Body of pancreas (tissue), 4 donors: ENCODE results near the gene PIP5K1B.

ENCODE experiments used
- CTCF ChIP-seq, 7 experiments: fragments of 450-650 bp in 4 of 7; fragments of 200-600 bp in 3 of 7; sonication (generic) in 3 of 7; IDR thresholded peaks; one replicate each; pipeline ENCODE4 v1.5.1; 2016 to 2019; ENCODE audit warnings: antibody characterized with exemption in 7 of 7
- POLR2A ChIP-seq, 3 donors: fragments of 450-650 bp; IDR thresholded peaks; one replicate each; pipeline ENCODE4 v1.6.1; 2016; ENCODE audit warnings: antibody characterized with exemption in 3 of 3, mild to moderate bottlenecking in 2 of 3

- TF ChIP-seq CTCF (IDR thresholded peaks at IDR 0.05), result no peak
- TF ChIP-seq POLR2A (IDR thresholded peaks at IDR 0.05), result no peak
These were observed 178.2 kb downstream of the PIP5K1B start for GRCh38 chr9:68883224-68883623.
